HepG2 (cell line): ENCODE results near the gene CDK14. TPM values are rescaled to one million over a fixed set of nuclear protein-coding genes. Genes with fewer than 3 reads are reported as not detected.

Source experiments
- ATAC-seq: fragments of 200-7000 bp; cut with Tn5 transposase; 3 replicates; pipeline ENCODE4 v1.9.1; 2020; ENCODE audit warnings: mild to moderate bottlenecking, moderate library complexity
- BruUV-seq: library from RNA; stranded (reverse); fragments of 400-500 nt; replicated peaks from 2 replicates; lab custom pipeline; 2021; lab: Mats Ljungman, UMichigan
- CTCF ChIA-PET: fragments of 300-600 bp; formaldehyde crosslinking; extraction: SDS; loops from one replicate; lab custom pipeline; 2021; ENCODE audit warnings: low total read pairs, inconsistent platforms, low intra/inter-chr PET ratio; lab: Yijun Ruan, JAX
- POLR2A ChIA-PET: fragments of 350-600 bp; sonication (Branson Sonifier 250); formaldehyde crosslinking; loops from one replicate; lab custom pipeline; 2020; ENCODE audit warnings: antibody characterized with exemption, inconsistent platforms; lab: Yijun Ruan, JAX
- DNase-seq: peaks from one replicate; pipeline ENCODE4 v3.0.0-alpha.2; 2015; ENCODE audit warnings: low spot score
- FAIRE-seq: peaks from 3 replicates; lab custom pipeline; 2011; peaks lifted over from hg19 to GRCh38; lab: Jason Lieb, UNC
- H2AFZ ChIP-seq: one replicate; pipeline ENCODE4 v1.6.1; 2011; ENCODE audit warnings: low read length, inconsistent platforms
- H3K27ac ChIP-seq: fragments of 300-600 bp; 3 replicates; pipeline ENCODE4 v1.8.0; 2011; ENCODE audit warnings: mixed run types, mild to moderate bottlenecking, mixed read lengths, low read length, inconsistent platforms; ENCODE audit not compliant: insufficient read depth; ENCODE audit errors: extremely low read length
- H3K27me3 ChIP-seq, 2 experiments: fragments of 200-600 bp in 1 of 2; 2 replicates in 1 of 2; 3 replicates in 1 of 2; pipeline versions ENCODE4 v1.6.0 to v1.8.0; 2011; ENCODE audit warnings: low read length in 2 of 2, mild to moderate bottlenecking in 2 of 2, moderate library complexity in 2 of 2, inconsistent platforms in 1 of 2; ENCODE audit not compliant: insufficient read depth in 2 of 2, control insufficient read depth in 1 of 2
- H3K36me3 ChIP-seq, 2 experiments: fragments of 200-600 bp in 1 of 2; replicated peaks in 1 of 2; 2 replicates in 1 of 2; 3 replicates in 1 of 2; pipeline versions ENCODE4 v1.5.1 to v1.8.0; 2011; ENCODE audit warnings: low read length in 2 of 2, inconsistent platforms in 1 of 2; ENCODE audit not compliant: insufficient read depth in 2 of 2, control insufficient read depth in 1 of 2
- H3K4me1 ChIP-seq: 2 replicates; pipeline ENCODE4 v1.5.1; 2012; ENCODE audit warnings: low read length, inconsistent platforms; ENCODE audit not compliant: insufficient read depth
- H3K4me2 ChIP-seq: 2 replicates; pipeline ENCODE4 v1.6.0; 2011; ENCODE audit warnings: low read depth, low read length, inconsistent platforms
- H3K4me3 ChIP-seq, 3 experiments: fragments of 200-600 bp in 1 of 3; sonication (generic), shearing (Covaris generic) in 1 of 3; replicated peaks in 1 of 3; 2 replicates each; pipeline ENCODE4 v1.5.1; 2011 to 2016; ENCODE audit warnings: low read length in 3 of 3, inconsistent platforms in 2 of 3, low read depth in 2 of 3, mild to moderate bottlenecking in 2 of 3, control low read depth in 1 of 3, mixed read lengths in 1 of 3; ENCODE audit not compliant: insufficient read depth in 1 of 3
- H3K79me2 ChIP-seq: one replicate; pipeline ENCODE4 v1.6.1; 2011; ENCODE audit warnings: low read length, inconsistent platforms; ENCODE audit not compliant: insufficient read depth
- H3K9ac ChIP-seq: 2 replicates; pipeline ENCODE4 v1.6.0; 2011; ENCODE audit warnings: mild to moderate bottlenecking, low read depth, low read length, inconsistent platforms; ENCODE audit not compliant: insufficient read depth
- H3K9me3 ChIP-seq: 2 replicates; pipeline ENCODE4 v1.5.1; 2012; ENCODE audit warnings: mild to moderate bottlenecking, low read length
- H4K20me1 ChIP-seq: 2 replicates; pipeline ENCODE4 v1.6.0; 2011; ENCODE audit warnings: inconsistent platforms, mild to moderate bottlenecking, low read length, moderate library complexity; ENCODE audit not compliant: insufficient read depth
- BRF2 ChIP-seq: sonication (generic); formaldehyde crosslinking; IDR thresholded peaks from 2 replicates; pipeline ENCODE4 v1.8.1; 2022; ENCODE audit warnings: mild to moderate bottlenecking, missing genetic modification reagents
- DNMT3B ChIP-seq: conservative IDR thresholded peaks from 2 replicates; pipeline ENCODE4 v1.6.1; 2016; ENCODE audit warnings: missing biosample characterization, control low read depth
- GATAD2A ChIP-seq: IDR thresholded peaks from 2 replicates; pipeline ENCODE4 v1.6.1; 2016
- KDM5B ChIP-seq: sonication (generic); formaldehyde crosslinking; IDR thresholded peaks from 2 replicates; pipeline ENCODE4 v1.4.0; 2020; ENCODE audit warnings: missing genetic modification reagents, mild to moderate bottlenecking, borderline replicate concordance
- NFRKB ChIP-seq: fragments of 450-650 bp; IDR thresholded peaks from 2 replicates; pipeline ENCODE4 v1.6.1; 2017
- PHF8 ChIP-seq: sonication (generic); formaldehyde crosslinking; IDR thresholded peaks from 2 replicates; pipeline ENCODE4 v1.5.0; 2020; ENCODE audit warnings: missing genetic modification reagents
- SATB2 ChIP-seq: sonication (generic); formaldehyde crosslinking; IDR thresholded peaks from 2 replicates; pipeline ENCODE4 v1.5.0; 2020; ENCODE audit warnings: missing genetic modification reagents
- TCF7 ChIP-seq: sonication (generic); IDR thresholded peaks from 2 replicates; pipeline ENCODE4 v1.6.1; 2016; ENCODE audit warnings: antibody characterized with exemption, low read depth
- ZNF292 ChIP-seq: sonication (generic); formaldehyde crosslinking; IDR thresholded peaks from 2 replicates; pipeline ENCODE4 v1.8.1; 2022; ENCODE audit warnings: mild to moderate bottlenecking, low read depth, missing genetic modification reagents, borderline replicate concordance
- ZNF557 ChIP-seq: sonication (generic); formaldehyde crosslinking; IDR thresholded peaks from 2 replicates; pipeline ENCODE4 v1.4.0; 2020; ENCODE audit warnings: missing genetic modification reagents
- WGBS: methylation state at CpG from one replicate; pipeline ENCODE4 v1.1.6; 2017; ENCODE audit warnings: low lambda C conversion rate; 5-methylcytosine and 5-hydroxymethylcytosine counted together
- in situ Hi-C: cut with HindIII; loops from 2 replicates; pipeline ENCODE4 v1.10.0; 2017; ENCODE audit warnings: low pct_unique_long_range_greater_than_20kb; ENCODE audit not compliant: extremely low pct_ligation_motif_present
- intact Hi-C: fragments of 100-400 bp; cut with micrococcal nuclease; formaldehyde crosslinking; loops from one replicate; pipeline ENCODE4 v1.10.0; 2022; ENCODE audit not compliant: unreplicated experiment
- polyA plus RNA-seq, 8 experiments: library from polyadenylated mRNA; depleted of rRNA in 3 of 8; stranded (reverse) in 7 of 8; unstranded in 1 of 8; fragments of >200 nt; fragmentation: Illumina TruSeq in 4 of 8; extraction: Trizol in 4 of 8; gene quantifications; 2 replicates each; pipeline versions ENCODE4 v1.2.1 to v1.2.3, GENCODE V29; 2011 to 2016; ENCODE audit warnings: low read depth in 4 of 8, missing spikeins in 1 of 8, mixed read lengths in 1 of 8; ENCODE audit not compliant: insufficient read depth in 1 of 8
- total RNA-seq, 5 experiments: library from RNA; depleted of rRNA; stranded (reverse); fragments of >200 nt; fragmentation: Illumina TruSeq; extraction: Trizol; gene quantifications; 2 replicates each; pipeline ENCODE4 v1.2.3, GENCODE V29; 2016; ENCODE audit warnings: low read depth in 1 of 5
- TF ChIP-seq, protein P1 (sequence below): sonication (generic); formaldehyde crosslinking; IDR thresholded peaks from 2 replicates; pipeline ENCODE4 v1.5.0; 2020; ENCODE audit warnings: mild to moderate bottlenecking, missing genetic modification reagents, borderline replicate concordance
- TF ChIP-seq, protein P2 (sequence below): IDR thresholded peaks from 2 replicates; pipeline ENCODE4 v1.6.1; 2016

CDK14 gene
- total and polyA plus RNA-seq, 2 of the 13 experiments (the other 11 are each of a cell fraction or from before 2014, with no cell fraction given), result 0.26 to 0.71 TPM

GRCh38 chr7:91230503-91230902 lies 634.4 kb downstream of the CDK14 start:
- DNase-seq (no peak), ATAC-seq (no peak), FAIRE-seq (no peak)
- no TSS peak for BruUV-seq
- Histone ChIP-seq H3K4me2 (no peak overlapping the region), H3K4me1 (no peaks in the 10 kb centered on the region), H3K27me3 (peaks cover 0 to 12% of the 10 kb centered on the region in 2 experiments; a peak in 1 of 5 replicates), H3K27ac (no peak overlapping the region), H3K4me3 (no peak overlapping the region), H3K9ac (no peak overlapping the region), H3K79me2 (no peaks in the 10 kb centered on the region), H3K36me3 (no peaks in the 10 kb centered on the region), H4K20me1 (no peaks in the 10 kb centered on the region), H2AFZ (no peak overlapping the region), H3K9me3 (no peaks in the 10 kb centered on the region)
- in situ Hi-C loops, result no loop called here
- ChIA-PET CTCF (no interaction called here), POLR2A (no interaction called here)
- intact Hi-C loops, result no loop called here
- TF ChIP-seq PHF8 (no peak), NFRKB (no peak), SATB2 (CRISPR knock-in tag) (no peak), ZNF557 (CRISPR knock-in tag) (no peak), KDM5B (CRISPR knock-in tag) (no peak), TCF7 (no peak), BRF2 (CRISPR knock-in tag) (no peak), GATAD2A (no peak), DNMT3B (CRISPR knock-in tag) (no peak), ZNF292 (CRISPR knock-in tag) (no peak)
- TF ChIP-seq, protein P1, sequence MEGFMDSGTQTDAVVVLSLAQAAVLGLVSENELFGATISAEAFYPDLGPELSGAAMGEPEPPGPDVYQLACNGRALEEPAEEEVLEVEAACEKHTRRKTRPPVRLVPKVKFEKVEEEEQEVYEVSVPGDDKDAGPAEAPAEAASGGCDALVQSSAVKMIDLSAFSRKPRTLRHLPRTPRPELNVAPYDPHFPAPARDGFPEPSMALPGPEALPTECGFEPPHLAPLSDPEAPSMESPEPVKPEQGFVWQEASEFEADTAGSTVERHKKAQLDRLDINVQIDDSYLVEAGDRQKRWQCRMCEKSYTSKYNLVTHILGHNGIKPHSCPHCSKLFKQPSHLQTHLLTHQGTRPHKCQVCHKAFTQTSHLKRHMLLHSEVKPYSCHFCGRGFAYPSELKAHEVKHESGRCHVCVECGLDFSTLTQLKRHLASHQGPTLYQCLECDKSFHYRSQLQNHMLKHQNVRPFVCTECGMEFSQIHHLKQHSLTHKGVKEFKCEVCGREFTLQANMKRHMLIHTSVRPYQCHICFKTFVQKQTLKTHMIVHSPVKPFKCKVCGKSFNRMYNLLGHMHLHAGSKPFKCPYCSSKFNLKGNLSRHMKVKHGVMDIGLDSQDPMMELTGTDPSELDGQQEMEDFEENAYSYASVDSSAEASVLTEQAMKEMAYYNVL (CRISPR knock-in tag), result no peak
- TF ChIP-seq, protein P2, sequence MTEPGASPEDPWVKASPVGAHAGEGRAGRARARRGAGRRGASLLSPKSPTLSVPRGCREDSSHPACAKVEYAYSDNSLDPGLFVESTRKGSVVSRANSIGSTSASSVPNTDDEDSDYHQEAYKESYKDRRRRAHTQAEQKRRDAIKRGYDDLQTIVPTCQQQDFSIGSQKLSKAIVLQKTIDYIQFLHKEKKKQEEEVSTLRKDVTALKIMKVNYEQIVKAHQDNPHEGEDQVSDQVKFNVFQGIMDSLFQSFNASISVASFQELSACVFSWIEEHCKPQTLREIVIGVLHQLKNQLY (CRISPR knock-in tag), result no peak
- 14% methylated on average over 3 of the region's 3 CpGs for WGBS
